ENCODE results near the gene DLL1.

DNA sequence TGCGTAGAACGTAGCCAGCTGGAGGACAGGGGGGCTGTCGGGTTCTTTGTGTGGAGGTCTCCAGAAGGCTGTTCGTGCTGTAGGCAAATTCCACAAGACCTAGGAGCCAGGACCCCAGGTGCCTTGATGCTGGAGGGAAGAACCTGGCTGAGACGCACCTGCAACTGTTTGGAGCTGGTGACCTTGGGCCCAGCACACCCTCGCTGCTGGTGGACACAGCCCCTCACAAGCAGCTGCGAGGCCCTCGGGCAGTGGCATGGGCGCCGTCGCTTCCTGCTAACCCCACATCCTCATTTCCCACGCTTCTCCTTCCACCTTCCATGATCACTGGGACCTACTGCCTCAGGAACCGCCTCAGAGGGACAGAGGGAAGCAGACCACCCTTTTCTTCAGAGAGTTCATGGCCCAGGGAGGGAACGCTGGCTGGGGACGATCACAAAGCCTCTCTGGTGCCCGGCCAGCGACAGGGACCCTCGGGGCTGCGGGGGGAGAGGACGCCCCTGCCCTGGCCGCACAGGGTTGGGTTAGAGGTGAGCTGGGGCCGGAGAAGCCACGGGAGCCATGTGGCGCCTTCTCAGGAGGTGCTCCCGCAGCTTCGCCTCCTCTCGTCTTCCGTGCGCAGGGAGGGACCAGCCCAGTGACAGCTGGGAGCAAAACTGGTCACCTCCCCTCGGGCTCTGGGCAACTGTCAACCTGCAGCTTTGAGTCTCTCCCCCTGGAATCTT is 18.4 kb downstream of the DLL1 start:
- TF ChIP-seq, protein P1, sequence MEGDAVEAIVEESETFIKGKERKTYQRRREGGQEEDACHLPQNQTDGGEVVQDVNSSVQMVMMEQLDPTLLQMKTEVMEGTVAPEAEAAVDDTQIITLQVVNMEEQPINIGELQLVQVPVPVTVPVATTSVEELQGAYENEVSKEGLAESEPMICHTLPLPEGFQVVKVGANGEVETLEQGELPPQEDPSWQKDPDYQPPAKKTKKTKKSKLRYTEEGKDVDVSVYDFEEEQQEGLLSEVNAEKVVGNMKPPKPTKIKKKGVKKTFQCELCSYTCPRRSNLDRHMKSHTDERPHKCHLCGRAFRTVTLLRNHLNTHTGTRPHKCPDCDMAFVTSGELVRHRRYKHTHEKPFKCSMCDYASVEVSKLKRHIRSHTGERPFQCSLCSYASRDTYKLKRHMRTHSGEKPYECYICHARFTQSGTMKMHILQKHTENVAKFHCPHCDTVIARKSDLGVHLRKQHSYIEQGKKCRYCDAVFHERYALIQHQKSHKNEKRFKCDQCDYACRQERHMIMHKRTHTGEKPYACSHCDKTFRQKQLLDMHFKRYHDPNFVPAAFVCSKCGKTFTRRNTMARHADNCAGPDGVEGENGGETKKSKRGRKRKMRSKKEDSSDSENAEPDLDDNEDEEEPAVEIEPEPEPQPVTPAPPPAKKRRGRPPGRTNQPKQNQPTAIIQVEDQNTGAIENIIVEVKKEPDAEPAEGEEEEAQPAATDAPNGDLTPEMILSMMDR (IDR thresholded peaks at IDR 0.05) = no peak
- TF ChIP-seq POLR2A (IDR thresholded peaks at IDR 0.05) = peak; percentile 2 to 16 (median 4)

All from body of pancreas (tissue), 4 donors.